HS-5 (cell line): Measurements from ENCODE around the gene BARX2.

Experiments used
- DNase-seq: peaks from one replicate; pipeline ENCODE4 v3.0.0-alpha.2; 2012; ENCODE audit warnings: low read depth

The BARX2 gene

DNA sequence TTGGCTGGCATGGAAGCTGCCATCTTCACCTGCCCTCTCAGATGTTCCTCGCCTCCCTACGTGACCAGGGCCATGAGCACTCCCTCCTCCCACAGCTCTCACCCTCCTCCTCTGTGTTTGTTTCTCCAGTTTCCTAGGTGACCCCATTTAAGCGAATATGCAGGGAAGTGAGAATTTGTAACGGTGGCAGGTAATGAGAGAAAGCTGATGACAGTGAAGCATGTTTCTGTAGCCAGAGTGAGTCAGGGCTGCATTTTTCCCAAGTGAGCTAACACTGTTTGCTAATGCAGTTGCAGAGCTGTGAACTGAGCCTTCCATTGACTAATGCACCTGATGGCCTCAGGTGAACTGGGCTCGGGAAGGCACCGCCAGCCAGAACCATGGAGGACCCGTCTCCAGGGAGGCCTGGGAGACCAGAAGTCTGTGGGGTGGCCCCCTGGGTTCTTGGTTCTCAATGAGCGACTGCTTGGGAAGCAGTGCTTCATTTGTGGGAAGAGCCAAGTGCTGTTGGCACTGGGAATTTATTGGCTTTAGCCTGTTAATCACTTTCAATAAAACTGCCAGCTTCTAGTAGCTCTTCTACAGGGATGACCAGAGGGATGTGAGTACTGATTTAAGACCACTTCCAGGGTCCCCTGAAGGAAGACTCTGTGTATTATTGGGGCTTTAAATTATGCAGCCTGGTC is 64.5 kb downstream of the BARX2 start:
- DNase-seq: no peak

- no peak for DNase-seq
Observed at GRCh38 chr11:129442171-129442570, 66.5 kb downstream of the BARX2 start.

DNA sequence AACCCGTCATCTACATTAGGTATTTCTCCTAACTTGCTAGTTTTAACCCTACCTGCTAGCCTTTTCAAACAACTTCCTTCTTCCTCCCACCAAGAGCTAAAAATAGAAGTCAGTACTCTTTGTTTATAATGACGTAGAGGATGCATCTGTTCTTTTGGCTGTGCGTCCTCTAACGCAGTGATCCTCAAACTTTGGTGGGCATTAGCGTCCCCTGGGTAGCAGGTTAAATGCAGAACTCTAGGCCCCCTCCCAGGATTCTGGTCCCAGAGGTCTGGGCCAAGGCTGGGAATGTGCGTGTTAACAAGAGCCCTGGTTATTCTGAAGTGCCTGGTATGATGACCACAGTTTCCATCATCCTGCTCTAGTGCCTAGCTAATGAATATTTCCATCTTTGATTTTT is 67.6 kb downstream of the BARX2 start:
- DNase-seq: no peak

- DNase-seq: no peak
Observed at GRCh38 chr11:129444274-129444673, 68.6 kb downstream of the BARX2 start.

DNA sequence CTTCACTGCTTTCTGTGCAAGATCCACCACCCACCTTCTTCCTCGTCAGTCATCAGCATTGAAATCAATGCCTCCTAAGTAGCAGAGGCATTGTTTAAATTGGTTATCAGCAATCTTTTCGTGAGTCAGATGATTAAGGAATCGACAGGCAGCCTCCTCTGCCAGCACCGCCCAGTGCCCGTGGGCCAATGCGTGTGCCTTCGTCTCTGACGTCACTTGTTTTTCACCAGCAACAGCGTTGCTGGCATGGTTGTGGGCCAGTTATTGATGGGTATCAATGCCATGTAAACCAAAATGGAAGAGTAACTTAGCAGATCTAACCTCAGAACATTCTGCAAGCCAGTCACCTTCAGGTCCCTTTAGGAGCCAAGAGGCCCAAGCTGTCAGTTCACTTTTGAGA is 69.6 kb downstream of the BARX2 start:
- no peak for DNase-seq

GRCh38 chr11:129446572-129446971 is 70.9 kb downstream of the BARX2 start:
- no peak for DNase-seq

DNA sequence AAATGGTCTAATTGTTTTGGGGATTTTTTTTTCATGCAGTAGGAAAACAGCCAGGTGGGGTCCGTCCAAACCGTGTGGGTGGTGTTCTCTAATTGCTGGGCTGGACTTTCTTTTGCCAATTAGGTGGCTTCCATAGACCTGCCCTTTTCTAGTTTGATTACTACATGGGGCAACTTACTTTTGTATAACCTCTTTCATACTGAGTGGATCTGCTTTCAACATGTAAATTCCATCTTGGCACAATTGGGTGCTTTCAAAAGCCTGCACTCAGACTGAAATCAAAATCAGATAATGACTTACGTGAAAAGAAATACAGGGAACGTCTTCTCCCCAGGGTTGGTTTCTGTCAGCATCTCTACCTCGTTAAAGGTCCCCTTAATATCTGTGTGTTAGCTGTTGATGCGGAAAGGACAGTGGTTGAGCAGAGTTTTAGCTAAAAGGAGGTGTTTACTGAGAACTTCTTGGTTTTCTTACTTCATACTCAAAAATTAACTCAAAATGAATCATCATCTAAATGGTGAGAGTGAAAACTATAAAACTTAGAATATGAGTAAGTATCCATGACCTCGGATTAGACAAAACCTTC is 72.1 kb downstream of the BARX2 start:
- DNase-seq: no peak

GRCh38 chr11:129451524-129451923 is 75.9 kb downstream of the BARX2 start:
- DNase-seq: no peak

DNA sequence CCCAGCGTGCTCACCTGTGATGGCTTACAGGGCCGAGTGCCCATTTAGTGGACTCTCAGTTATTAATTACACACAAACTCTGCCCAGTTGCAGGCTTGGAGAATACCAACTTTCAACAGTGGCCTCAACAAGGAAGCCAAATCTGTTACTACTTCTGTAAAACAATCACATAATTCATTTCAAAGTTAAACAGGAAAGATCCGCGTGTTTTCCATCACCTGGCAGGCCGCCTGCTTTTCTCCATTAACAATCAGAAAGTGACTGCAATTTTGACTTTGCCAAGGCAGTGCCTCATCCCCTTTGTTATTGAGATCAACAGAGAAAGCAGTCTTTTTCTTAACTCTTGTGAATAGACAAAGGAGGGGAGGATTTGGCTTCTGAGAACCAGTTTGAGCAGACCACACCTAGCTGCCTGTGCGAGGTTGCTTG is 77.7 kb downstream of the BARX2 start:
- DNase-seq: no peak

- no peak for DNase-seq
Observed at GRCh38 chr11:129455101-129455500, 79.5 kb downstream of the BARX2 start.

- DNase-seq: no peak
Observed at GRCh38 chr11:129455756-129456655, 80.4 kb downstream of the BARX2 start.

- no peak for DNase-seq
Observed at GRCh38 chr11:129457321-129457720, 81.7 kb downstream of the BARX2 start.

DNA sequence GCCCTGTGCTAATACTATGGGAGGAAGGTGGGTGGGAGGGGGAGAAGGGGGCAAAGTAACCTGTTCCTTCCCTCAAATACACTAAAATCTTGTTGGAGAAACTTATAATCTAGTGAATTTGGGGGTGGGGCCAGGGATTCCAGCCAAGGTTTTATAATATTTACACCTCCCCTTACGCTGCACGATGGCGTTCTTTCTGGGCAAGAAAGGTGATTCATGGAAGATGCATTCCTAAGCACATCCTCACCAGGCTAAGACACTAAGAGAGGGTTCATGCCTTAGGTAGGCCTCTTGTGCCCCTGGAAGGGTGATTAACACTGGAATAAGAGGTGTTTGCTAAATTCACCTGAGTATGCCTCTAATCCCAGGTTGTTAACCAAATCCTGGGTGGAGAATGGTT is 82.6 kb downstream of the BARX2 start:
- DNase-seq: no peak

DNA sequence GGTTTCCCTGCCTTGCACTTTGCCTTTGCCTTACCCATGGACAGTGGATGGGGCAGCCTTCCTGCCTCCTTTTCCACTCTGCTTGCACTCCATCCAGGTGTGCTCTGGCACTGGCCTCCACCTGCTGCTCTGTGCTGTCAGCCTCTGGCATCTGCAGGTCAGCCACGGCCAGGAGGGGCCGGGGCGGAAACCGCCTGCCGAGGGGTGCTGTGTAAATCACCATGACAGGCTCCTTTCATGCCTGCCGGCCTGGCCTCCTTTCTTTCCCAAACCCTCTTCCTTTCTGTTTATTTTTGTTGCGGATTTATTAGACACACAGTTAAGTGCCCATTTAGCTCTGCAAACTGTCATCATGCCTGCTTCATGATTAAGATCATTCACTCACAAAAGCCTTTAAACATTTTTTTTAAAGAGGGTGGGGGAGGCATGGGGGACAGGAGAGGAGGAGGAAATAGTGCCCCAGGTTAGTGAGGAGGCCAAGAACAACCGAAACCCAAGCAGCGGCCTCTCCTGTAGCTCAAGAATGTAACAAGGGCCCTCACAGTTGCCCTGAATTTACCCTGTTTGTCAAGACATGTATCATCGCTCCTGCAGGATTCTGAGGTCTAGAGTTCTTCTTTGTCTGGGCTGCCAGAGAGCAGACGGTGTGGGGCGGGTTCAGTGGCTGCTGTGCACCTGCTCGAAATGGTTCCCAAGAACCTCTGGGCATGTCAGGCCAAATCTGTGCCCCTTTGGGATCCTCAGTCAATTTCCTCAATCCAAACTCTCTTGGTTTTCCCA is 83.3 kb downstream of the BARX2 start:
- no peak for DNase-seq

DNA sequence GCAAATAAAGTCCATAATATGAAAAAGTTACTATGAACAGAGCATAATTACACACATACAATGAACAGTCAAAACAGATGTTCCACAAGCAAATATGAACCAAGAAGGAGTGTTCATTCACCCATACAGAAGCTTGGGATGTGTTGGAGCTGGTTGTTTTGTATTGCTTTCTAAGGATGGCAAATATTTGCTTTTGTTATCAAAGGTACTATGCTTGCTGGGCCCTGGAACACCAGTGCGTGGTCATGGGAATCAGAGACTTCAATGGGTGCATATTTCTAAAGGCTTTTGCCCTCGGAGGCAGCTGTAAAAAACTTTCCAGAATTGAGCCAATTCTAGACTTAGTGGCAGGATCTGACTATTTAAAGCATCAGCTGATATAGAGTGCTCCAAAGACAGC is 85.1 kb downstream of the BARX2 start:
- DNase-seq: no peak

DNA sequence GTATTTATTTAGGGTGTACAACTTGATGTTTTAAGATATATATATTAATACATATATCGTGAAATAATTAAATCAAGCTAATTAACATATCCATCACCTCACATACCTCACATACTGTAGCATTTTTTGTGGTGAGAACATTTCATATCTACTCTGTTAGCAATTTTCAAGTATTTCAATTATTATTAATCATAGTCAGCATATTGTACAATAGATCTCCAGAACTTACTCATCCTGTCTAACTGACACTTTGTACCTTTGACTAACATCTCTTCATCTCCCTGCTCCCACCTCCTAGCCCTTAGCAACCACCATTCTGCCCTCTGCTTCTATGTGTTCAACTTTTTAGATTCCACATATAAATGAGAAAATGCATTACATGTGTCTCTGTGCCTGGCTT is 108.4 kb downstream of the BARX2 start:
- DNase-seq: no peak

GRCh38 chr11:129489249-129489648 is 113.6 kb downstream of the BARX2 start:
- no peak for DNase-seq

DNA sequence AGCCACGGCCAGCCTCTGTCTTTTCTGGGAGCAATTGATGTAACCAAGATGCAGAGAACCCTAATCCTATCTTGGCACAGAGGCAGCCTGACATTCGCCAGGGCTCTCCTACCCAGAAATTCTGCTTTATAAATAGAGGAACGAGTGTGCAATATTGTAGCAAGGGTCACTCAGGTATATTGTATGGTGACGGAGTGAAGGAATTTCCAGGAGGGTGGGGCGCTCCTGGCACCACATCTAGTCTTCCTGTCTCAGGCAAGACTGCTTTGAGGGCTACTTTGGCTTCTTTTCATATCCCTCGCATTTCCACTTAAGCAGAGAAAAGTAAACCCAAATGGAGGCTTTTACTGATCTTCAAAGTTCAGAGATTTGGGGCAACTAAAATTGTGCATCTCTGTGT is 114.4 kb downstream of the BARX2 start:
- no peak for DNase-seq

- DNase-seq: no peak
Observed at GRCh38 chr11:129493746-129494145, 118.1 kb downstream of the BARX2 start.
